Measurements from ENCODE around the gene SIK3.

The SIK3 gene

DNA sequence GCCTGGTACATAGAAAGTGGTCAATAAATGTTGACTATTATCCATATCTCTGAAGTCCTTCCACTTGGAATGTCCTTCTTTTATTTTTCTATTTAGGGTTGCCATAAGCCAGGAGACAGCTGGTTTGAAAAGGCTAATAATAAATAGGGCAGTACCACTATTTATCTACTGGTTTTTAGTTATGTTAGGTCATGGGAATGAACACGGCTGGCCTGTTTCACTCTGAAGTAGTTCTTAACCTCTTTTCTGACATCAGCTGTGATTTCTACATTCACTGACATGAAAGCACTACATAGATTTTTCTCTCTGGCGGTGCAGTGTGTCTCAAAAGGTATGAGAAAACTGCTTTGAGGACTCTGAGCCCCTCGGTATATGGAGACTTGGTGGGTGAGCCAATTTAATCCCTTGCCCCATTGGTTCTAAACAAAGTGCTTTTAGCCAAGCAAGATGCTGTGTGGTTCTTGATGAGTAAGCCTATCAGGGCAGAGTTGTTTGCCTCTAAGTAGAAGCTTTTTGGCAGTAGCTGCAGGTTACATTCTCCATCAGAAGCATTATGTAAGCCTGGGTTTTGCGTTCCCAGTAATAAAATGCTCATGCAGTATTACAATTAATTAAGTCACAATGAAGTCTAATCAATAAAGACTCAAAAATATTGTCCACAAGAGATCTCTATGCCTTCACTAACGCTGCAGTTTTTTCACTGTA lies 212.1 kb downstream of the SIK3 start:
- DNase-seq = no peak

DNA sequence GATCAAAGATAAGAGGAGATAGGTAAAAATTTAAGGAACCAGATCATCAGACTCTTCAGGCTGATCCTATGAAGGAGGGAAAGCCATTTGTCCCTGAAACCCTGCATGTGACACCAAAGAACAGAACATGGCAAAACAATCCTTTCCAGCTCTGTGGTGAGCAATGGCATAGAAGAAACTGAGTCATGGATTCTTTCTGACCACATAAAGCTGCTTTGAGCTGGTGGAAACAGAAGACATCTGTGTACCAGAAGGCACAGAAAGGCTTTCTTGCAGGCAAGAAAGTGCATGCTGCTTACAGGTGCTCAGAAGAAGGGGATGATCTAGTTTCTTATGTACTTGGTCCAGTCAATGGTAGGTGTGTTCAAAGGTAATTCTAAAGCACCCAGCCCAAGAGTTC lies 215.8 kb downstream of the SIK3 start:
- DNase-seq = no peak

DNA sequence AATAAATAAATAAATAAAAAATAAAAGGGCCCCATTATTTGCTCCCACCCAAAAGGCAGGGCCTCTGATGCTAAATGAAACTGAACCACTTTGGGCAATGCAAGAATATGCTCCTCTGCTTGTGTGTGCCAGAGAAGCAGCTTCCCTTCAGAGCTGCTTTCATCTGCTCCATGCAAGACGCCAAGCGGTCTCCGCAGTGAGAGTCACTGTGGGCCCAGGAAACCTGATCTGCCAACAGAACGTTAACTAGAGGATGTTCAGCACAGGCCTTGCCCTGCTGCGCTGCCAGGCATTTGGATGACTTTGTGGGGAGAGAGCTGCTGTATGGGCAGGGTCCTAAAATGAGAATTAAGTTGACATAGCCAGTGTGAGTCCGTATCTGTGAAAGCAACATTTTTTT lies 217.1 kb downstream of the SIK3 start:
- peak; percentile 2 for DNase-seq

DNA sequence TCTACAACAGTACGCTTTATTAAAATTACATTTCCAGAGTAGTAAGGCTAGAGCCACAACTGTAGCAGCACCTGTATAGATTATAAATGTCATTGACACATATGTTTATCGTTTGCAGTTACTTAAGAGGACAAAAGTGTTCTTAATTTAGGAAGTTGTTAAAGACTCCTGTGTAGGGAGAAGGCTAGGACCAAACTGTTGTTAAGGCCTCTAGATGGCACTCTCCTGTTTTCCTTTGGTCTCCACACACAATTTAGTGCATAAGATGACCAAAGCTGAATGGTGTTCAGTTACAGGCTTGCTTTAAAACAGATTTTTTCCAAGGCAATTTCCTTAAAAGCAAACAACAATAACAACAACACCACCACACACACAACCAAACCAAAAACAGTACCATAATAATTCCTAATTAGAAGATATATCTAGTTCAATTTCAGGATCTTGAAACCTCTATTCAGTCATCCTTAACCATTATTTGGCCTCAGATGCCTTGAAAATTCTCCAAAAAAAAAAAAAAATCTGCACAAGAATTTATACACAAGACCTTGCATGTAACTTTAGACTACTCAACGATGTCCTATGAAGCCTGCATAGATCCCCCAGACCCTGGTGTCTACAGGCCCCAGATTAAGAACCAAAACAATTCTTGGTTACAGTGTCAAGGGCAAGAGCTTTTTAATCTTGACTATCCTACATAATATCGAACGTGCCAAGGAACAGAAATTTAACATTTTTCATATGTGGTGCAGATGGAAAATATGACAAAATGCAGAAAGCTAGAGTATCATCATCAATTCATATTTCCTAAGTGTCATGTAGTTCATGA lies 218.2 kb downstream of the SIK3 start:
- peak; percentile 28 for DNase-seq

DNA sequence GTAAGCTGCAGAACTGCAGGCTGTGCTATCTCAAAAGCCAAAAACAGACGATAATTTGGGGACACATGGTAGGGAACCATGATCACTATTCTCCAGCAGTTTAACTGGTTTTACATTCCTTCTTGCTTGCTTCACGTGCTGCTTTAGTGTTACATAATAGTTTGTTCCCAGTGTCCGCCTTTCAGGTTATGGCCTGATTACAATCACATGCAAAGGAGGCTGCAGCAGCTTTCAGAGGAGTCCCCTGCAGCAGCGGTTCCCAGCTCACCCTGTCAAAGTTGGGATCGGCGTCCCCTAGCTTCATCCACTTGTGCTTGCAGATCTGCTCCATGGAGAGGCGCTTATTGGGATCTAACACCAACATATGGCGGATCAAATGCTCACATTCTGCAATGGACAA lies 221.6 kb downstream of the SIK3 start:
- no peak for DNase-seq

DNA sequence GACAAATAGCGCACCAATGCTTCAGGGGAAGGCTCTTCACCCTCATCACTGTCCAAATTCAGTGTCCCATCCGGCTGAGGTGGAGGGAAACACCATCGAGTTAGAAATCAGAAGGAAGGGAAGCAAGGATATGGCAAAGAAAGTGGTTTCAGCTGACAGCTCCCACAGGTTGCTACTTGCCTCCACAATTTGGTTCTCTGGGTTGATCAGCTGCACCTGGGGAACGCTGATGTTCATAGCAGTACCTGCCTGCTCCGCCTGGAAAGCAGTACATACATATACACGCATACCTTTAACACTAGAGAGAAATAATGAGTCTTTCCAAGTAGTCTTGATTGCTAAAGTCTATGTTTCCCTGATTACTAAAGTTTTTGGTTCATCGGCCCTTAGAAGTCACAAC lies 223.0 kb downstream of the SIK3 start:
- DNase-seq = no peak

DNA sequence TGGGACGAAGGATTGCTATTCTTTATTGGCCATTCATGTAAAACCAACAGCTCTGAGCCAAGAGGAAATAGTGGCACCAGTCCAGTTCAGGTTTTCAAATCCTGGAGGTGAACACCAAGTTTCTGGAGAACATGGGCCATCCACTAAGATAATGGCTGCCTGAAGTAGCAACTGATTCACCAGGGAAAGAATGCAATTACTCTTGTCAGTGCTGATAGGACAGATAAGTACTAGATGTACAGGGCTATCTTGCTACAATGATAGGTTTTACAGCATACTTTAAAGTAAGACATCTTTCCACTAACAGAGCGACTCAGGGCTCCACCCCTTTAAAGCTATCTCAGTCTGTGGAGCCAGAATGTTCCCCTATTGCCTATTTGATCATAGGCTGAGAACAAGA lies 224.0 kb downstream of the SIK3 start:
- no peak for DNase-seq

DNA sequence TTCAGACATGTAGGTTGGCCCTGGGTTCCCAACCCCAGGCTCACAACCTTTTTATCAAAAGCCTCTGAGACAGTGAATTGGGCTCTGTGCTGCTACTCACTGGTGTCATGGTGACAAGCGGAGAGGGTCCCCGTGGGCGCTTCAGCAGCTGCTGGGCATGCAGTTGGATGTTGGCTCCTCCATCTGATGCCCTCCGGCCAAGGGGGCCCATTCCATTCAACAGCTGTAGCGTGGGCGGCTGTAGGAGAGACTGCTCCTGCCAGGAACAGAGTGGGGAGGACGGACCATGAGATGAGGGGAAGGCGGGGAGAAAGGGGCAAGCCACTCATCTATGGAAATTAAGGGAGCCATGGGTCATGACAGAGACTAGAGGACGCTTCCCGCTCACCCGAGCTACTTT lies 224.8 kb downstream of the SIK3 start:
- no peak for DNase-seq

DNA sequence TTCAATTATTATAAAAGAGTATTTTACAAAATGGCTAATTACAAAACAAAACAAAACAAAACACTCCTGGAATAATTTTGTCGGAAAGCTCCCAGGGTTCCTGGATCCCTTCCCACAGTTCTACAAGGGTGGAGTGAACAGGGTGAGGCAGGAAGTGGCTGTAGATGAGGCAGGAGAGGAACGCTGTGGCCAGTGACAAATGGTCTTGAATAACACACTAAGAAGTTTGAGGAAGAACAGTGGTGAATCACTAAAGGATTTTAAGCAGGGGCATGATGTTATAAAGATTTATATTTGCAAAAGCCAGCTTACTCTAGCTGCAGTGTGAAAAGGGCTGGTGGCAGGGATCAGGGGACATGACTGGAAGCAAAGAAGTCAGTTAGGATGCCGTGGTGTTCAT lies 227.0 kb downstream of the SIK3 start:
- DNase-seq = no peak

DNA sequence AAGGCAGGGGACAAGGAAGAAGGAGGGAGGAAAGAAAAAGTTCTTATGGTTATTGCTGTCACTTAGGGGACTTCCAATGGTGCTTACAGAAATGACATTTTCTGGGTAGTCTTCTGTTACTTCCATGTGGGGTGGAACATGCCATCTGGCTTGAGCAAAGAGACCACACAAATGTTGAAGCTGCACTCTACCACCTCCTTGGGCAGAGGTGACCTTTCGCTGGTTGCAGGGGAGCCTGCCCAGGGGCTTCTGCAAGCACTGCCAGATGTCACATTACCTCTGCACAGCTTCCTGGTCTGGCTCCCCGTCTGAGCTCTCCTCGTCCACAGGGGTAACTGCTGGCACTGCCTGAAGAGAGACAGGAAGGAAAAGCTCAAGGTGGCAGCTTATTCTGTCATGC lies 228.2 kb downstream of the SIK3 start:
- DNase-seq = no peak

DNA sequence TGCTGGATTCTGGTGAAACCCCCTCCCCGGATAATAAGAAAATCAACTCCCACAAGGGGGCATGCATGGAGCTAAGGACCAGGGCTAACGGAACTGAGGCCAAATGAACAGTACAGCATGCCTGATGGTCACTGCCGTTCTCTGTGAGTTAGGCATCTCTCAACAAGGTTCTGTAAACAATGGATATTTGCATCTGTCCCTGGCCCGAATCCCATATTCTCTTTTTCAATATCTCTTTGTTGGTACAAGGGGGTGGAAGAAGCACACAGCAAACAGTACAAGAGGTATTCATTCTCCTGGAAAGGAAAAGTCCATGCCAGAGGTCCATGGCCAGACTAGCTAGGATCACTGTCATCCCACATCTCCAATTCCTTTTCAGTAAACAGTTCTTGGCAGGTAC lies 228.6 kb downstream of the SIK3 start:
- no peak for DNase-seq

DNA sequence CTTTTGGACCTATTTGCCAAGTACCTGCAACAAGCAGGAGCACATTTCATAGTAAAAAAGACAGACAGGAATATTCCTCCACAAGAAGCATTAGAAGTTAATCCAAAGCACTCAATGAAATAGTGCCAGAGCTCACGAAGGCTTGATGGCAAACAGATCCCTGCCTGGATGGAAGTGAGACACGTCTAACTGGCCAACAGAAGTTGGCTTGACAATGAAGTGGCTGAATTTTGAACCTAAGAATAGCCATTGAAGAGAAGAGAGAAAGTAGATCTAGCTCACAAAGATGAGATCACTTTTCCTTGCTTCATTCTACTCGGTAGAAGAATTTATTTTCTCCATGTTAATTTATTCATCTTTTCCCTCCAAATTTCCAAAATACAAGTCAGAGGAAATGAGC lies 230.2 kb downstream of the SIK3 start:
- no peak for DNase-seq

DNA sequence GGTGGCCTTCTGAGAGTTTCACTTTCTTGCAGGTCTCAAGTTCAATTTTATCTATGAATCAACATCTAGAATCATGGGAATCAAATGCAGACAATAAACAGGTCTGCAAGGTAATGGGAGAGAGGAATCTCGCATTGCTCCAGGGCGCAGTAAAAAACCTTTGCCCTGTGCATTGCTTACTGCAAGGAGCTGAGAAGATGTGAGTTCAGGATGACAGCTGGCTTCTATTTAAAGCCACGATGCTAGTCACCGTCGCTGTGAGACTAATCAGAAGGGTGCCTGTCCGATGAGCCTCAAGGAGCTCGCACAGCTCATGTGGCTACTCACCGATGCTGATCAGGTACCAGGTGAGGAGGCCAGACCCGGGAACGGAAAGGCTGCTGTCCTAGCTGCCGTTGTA lies 230.6 kb downstream of the SIK3 start:
- DNase-seq = no peak

DNA sequence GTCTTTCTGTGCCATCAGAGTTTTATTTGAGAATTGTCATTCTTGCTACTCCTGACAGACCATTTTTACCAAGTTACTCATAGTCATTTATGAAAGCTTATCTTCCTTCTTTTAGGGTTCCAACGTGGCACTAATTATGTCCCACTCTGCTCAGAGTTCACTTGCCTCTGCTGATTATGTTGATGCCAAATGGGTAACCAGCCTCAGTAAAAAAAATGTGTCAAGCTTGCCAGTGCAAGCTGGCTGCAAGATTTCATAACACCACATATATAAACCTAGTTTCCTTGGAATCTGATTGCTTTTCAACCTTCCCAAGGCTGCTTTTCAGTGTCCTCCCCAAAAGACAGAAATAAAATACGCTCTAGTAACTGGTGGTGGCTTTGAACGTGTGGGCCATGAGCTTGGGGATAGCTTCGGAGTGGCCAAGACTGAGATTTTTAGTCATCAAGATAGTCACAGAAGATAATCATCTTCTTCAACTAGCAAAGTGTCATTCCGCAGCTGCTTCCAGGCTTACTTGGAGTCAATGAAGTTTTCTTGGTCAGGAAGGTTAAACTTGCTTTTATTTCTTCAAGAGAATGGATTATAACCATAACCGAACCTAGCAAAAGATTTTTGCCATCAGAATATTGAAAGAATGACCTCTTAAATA lies 231.3 kb downstream of the SIK3 start:
- DNase-seq = no peak

DNA sequence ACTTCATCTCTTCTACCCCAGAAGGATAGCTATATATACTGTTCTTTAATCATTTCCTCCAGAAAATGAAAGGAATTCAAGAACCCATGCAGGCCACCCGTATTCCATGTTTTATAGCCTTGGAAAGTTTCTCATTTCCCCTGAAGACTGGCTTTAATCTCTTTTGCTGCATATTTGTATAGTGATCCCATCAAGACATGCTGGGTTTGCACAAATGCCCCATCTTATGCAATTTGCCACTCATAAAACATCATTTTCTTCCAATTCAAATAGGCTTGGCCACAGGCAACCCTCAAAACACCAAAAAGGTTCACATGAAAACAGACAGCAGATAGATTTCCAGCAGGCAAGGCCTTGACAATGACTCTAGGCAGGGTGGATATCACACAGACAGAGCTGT lies 232.5 kb downstream of the SIK3 start:
- DNase-seq = no peak

DNA sequence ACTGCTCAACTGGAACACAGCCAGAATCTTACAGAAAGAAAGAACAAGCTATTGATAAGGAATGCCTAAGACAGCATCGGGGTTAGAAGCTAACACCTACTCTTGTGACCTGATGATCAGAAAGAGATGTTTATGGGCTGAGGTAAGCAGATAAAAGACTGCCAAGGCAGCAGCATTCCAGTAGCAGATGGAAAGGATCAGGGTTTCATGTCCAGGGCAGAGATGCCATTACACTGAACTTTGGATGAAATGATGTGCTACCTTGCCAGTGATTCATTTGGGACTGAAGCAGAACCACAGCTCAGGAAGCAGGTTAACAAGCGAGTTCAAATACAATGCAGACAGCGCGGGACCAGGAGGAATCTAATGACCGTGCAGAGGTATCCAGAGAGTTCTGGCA lies 233.7 kb downstream of the SIK3 start:
- no peak for DNase-seq

DNA sequence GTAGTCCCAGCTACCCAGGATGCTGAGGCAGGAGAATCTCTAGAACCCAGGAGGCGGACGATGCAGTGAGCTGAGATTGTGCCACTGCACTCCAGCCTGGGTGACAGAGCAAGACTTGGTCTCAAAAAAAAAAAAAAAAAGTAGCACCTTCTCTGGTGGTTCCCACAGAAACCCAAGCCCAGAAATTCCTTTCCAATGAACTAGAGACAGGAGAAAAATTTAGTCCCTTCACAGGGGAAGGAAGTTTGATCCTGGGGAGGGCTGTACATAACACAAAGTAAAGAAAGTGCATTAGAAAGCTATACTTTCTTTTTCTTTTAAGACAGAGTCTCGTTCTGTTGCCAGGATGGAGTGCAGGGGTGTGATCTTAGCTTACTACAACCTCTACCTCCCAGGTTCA lies 235.3 kb downstream of the SIK3 start:
- no peak for DNase-seq

DNA sequence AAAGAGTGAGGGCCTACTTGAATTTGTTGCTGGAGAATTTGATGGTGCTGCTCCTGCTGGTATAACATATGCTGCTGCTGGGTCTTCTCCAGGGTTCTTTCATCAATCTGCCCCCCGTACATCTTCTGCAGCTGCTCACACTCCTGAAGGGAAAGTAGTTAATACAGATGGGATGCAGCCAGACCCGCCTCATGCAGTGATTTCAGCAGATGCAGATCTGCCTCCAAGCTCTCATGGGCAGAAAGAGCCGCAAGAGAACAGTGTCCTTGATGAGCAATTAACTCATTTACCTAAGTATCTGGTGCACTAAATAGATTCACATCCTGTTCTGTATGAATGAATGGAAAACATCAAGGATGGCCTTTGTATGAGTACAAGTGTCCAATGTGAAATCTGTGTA lies 236.0 kb downstream of the SIK3 start:
- DNase-seq = no peak

DNA sequence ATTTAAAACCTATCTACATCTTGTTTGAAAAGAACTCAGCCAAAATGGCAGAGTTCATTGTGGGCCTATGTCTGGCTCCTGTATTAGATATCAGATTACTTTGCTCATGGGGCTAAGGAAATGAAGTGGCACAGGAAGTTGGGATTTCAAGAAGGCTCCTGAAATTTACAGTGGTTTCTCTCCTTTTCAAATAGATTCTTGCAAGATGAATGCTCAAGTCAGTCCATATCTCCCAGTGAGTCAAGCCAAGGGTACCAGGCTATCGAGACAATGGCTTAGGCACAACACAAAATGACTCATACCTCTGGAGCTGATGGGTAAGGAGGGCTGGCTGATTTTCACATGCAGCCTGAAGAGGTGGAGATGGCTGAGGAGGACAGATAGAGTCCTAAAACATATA lies 236.7 kb downstream of the SIK3 start:
- DNase-seq = no peak

DNA sequence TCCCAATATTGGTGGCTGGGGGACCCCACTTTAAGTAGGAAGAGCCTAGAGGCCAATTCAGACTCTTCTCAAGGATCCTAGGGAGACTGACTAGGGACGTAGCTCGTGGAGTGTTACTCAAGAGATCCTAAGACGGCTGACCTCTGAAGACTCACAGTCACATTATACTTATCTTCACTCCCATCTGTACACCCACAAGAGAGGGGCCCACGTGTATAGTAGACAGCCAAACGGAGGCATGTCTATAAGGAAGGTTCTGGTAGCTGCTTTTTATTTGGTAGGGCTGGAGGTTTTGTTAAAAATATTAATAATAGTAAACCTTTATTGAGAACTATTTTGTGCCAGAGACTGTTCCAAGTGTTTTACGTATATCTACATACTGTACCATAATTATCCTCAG lies 237.9 kb downstream of the SIK3 start:
- DNase-seq = no peak

DNA sequence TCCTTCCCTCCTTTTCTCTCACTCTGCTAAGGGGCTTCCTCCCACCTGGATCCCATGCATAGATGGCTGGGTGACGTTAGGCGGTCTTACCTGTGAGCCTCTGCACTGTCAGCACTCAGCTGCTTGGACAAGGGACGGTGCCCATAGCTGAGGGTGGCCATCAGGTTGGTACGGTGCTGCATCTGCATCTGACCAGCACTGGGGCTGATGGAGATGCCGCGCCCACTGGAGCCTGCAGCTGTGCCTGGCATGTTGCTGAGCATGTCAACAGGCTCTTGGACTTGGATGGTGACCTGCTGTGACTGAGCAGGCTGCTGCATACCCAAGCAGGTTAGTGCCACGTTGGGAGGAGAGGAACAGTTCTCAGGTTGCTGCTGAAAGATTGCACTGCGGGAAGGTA lies 239.1 kb downstream of the SIK3 start:
- no peak for DNase-seq

DNA sequence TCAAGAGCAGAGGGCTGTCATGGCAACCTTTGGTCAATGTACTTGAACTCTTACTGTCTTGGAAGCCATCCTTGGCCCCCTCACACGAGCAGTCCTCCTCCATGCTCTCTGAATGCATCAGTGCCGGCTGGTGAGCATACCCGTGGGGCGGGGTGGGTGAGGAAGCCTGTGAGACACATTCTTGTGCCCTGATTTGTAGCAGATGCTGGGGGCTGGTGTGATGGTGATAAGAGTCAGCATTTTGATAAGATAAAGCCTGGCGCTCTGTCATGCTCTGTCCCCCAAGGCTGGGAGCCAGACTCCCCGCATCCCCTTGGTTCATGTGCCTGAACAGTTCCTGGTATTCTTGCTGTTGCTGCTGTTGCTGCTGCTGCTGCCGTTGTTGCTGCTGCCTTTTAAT lies 240.3 kb downstream of the SIK3 start:
- DNase-seq = no peak

DNA sequence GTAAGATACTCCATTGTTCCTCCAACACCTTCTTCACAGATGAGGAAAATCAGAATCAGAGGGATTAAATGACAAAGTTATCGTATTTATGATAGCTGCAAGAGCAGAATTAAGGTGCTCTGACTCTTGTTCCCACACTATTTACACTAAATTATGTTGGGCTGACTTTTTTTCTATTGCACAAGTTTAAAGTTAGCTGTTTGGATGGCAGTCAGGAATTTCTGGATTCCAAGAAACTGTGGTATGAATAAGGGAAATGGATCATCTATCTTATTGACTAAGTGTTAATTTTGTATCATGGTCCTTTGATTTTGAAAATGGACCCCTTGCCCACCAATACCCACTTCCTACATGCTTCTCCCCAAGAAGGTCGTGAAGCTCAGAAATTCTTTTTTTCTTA lies 240.9 kb downstream of the SIK3 start:
- DNase-seq = no peak

DNA sequence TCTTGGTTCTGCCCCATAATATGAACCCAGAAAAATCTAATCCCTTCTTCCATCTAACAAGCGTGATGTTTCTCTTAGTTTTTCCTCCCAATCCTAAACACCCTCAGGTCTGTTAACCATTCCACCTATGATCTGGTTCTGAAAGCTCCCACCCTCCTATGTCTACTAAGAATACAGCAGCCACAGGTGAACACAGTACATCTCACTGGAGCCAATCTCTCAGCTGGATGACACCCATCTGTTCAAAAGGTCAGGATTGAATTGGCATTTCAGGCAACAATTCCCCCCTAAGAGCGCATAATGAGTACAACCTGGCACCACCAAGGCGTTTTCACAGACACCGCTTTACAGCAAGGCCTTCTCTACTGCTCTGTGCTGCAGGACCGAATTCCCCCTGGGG lies 241.8 kb downstream of the SIK3 start:
- DNase-seq = no peak
